Daoy (cell line): Measurements from ENCODE around the gene MYADML2. TPM values are rescaled to one million over a fixed set of nuclear protein-coding genes. Genes with fewer than 3 reads are reported as not detected.

Experiments used
- DNase-seq: peaks from one replicate; pipeline ENCODE4 v3.0.0-alpha.2; 2015; ENCODE audit warnings: low read depth
- total RNA-seq: library from RNA; depleted of rRNA; stranded (reverse); fragments of >200 nt; shearing (Covaris generic); gene quantifications from 2 replicates; pipeline ENCODE4 v1.2.3, GENCODE V29; 2014; rRNA removed

The MYADML2 gene
- total RNA-seq, 1 experiment from 2014 or later = not detected

DNA sequence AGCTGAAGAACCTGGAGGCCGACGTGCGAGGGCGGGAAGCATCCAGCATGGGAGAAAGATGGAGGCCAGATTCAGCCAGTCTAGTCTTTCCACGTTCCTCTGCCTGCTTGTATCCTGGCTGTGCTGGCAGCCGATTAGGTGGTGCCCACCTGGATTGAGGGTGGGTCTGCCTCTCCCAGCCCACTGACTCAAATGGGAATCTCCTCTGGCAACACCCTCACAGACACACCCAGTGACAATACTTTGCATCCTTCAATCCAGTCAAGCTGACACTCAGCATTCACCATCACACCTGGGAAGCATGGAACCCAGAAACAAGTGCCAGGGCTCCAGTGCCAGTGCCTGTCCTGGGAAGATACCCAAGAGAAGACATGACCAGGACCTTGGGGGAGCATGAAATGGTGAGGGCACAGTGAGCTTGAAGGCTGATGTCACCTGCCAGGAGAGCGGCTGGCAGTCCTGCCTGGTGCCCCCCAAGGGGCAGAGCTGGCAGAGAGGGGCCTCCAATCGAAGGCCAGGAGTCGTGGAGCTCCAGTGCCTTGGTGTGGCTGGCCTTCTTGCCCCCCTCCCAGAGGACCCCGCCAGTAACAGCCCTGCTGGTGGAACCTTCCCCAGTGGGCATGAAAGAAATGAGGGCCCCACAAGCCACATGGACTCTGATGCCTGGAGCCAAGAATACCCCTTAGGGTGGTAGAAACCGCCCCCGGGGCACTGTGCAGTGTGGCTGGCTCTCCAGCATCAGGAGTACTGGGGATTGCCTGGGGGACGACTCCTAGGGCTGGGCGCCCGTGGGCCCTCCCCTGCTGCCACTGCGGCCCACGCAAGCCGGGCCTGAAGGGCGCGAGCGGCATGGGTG, 45.6 kb downstream of the MYADML2 start:
- DNase-seq = no peak

DNA sequence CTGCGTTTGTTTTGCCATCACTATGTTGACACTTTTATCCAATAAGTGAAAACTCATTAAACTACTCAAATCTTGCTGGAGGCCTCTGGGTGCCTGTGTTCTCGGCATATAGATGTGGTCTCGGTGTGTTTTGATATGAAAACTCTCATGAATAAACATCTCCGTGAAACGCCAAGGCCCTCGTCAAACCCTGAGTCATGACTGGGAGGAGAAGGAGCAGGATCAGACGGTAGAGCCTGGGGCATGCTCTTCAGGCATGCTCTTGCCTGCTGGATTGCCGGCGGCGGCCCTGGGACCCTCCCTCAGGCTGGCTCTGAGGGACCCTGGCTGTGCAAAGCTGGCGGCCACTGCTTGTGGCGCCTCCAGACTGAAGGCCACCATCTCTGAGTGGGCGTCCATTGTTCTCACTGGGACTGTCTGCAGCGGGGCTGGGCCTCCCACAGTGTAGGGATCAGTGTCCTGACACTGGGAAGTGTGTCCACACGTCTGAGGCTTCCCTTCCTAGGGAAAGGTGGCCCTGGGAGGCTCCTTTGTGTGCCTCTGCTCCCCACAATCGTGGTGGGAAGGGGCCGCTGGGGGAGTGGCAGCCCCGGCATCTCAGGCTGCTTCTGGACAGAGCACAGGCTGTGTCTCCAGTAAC, 46.7 kb downstream of the MYADML2 start:
- no peak for DNase-seq

GRCh38 chr17:81899514-81900166, 47.4 kb downstream of the MYADML2 start:
- no peak for DNase-seq

- no peak for DNase-seq
These were observed 48.1 kb downstream of the MYADML2 start for GRCh38 chr17:81898885-81899284.

DNA sequence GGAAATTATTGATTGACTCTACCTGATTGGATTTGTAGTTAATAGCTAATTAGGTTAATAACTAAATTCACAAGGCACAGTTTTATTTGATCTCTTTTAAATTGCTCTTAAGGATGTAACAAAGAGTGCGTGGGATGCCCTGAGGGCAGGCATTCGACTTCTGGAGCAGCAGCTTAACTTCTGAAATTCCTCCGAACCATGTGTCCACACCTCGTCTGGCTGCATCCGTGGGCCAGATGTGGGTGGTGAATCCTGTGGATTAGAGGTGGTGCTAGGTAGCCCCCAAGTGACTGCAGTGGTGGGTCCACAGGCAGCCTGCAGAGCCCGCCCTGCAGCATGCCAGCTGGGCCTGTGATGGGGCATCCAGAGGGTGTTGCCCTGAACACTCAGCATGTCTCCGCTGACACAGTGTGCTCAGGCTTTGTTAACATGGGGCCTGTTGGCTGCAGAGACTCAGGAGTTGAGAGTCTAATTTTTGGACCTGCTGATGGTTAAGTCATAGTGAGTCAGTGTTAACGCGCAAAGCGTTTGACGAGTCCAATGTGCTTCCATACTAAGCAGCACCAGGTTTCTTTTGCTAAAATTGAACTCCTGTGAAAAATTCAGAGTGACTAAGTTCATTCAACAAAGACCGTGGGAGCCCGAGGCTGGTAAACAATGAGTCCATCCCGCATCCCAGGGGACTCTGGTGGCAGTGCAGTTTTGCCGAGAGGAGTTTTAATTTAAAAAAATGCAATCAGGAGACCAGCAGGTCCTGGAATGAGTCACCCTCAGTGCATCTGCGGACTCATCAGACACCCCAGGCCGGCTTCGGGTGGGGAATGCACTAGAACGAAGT, 48.8 kb downstream of the MYADML2 start:
- DNase-seq = peak; percentile 94

- DNase-seq = no peak
These were observed 51.6 kb downstream of the MYADML2 start for GRCh38 chr17:81895400-81895799.

DNA sequence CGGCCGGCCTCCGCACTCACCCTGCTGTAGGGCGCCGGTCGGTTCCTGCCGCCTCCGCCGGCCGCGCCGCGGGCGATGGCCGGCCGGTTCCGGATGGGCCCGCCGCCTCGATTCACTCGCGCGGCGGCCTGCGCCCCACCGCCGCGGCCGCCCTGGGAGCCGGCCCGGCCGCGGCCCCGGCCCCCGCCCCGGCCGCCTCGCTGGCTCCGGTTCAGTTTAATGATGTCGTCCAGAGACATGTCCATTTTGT, 55.8 kb downstream of the MYADML2 start:
- no peak for DNase-seq

DNA sequence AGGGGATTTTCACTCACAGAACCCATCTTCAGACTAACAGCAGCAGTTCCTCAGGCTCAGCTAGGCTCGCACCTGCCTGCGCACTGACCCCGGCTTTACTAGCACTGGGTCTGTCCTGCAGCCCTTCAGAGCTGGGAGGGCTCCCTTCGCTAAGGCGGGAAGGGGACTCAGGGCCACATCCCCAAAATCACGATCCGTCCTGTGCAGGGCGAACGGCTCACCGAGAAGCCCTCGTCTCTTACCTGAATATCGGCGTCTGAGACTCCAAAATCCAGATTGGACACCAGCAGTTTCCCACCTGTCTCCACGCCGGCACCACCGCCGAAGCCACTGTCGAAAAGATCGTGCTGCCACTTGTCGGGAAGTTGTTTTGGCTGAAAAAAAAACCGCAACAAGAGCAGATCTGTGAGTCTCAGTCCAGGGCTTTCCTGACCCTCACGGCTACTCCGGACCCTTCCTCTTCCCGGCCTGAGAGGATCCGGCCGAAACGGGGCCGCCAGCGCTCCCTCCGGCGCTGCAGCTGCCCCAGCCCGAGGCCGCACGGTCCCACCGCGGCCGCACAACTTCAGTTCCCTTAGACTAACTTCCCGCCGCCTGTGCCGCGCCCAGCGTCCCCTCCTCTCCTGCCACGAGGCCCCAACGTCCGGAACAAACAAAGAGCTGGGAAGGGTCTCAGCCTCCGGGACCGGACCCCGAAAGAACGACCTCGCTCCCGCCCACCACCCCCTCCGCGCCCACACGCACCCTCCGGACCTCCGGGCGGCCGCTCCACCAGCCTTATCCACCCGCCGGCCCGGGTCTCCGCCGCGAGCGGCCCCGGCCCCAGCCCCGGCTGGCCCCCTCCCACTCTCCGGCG, 56.4 kb downstream of the MYADML2 start:
- no peak for DNase-seq

Other genes starting within 250 kb of the MYADML2 start
- gene MRPL12, start 243.9 kb downstream of the MYADML2 start, total RNA-seq = 19.3 and 19.9 TPM in 2 replicates
- gene SLC25A10, start 234.9 kb downstream of the MYADML2 start, total RNA-seq = 43.6 and 52.2 TPM in 2 replicates
- gene GCGR, start 143.1 kb downstream of the MYADML2 start, total RNA-seq = not detected in 2 replicates
- gene MCRIP1, start 113.9 kb downstream of the MYADML2 start, total RNA-seq = 78.3 and 91.2 TPM in 2 replicates
- gene PPP1R27, start 112.2 kb downstream of the MYADML2 start, total RNA-seq = not detected in 2 replicates
- 1,181 and 1,293 TPM in 2 replicates for gene P4HB, start 86.7 kb downstream of the MYADML2 start, total RNA-seq
- gene ARHGDIA, start 75.9 kb downstream of the MYADML2 start, total RNA-seq = 138 and 216 TPM in 2 replicates
- 376 and 391 TPM in 2 replicates for gene ALYREF, start 55.6 kb downstream of the MYADML2 start, total RNA-seq
- 149 and 250 TPM in 2 replicates for gene ANAPC11, start 55.5 kb downstream of the MYADML2 start, total RNA-seq
- 0.21 and 0.97 TPM in 2 replicates for gene NPB, start 45.0 kb downstream of the MYADML2 start, total RNA-seq
- 17.9 and 34.9 TPM in 2 replicates for gene PCYT2, start 35.8 kb downstream of the MYADML2 start, total RNA-seq
- 30.5 and 40.5 TPM in 2 replicates for gene SIRT7, start 29.1 kb downstream of the MYADML2 start, total RNA-seq
- 17.2 and 20.9 TPM in 2 replicates for gene MAFG, start 19.5 kb downstream of the MYADML2 start, total RNA-seq
- 112 and 116 TPM in 2 replicates for gene PYCR1, start 9.9 kb downstream of the MYADML2 start, total RNA-seq
- gene NOTUM, start 14.0 kb upstream of the MYADML2 start, total RNA-seq = 0.11 and 0.51 TPM in 2 replicates
- gene ASPSCR1, start 30.4 kb upstream of the MYADML2 start, total RNA-seq = 41.3 and 43.5 TPM in 2 replicates
- gene CENPX, start 75.6 kb upstream of the MYADML2 start, total RNA-seq = 88.1 and 116 TPM in 2 replicates
- gene LRRC45, start 76.1 kb upstream of the MYADML2 start, total RNA-seq = 23.2 and 26.5 TPM in 2 replicates
- 9.3 and 16.9 TPM in 2 replicates for gene RAC3, start 84.4 kb upstream of the MYADML2 start, total RNA-seq
- gene DCXR, start 90.5 kb upstream of the MYADML2 start, total RNA-seq = 57.0 and 92.7 TPM in 2 replicates
- 18.8 and 20.2 TPM in 2 replicates for gene RFNG, start 104.6 kb upstream of the MYADML2 start, total RNA-seq
- 180 and 190 TPM in 2 replicates for gene GPS1, start 104.7 kb upstream of the MYADML2 start, total RNA-seq
- gene DUS1L, start 118.6 kb upstream of the MYADML2 start, total RNA-seq = 82.5 and 99.0 TPM in 2 replicates
- gene FASN, start 151.0 kb upstream of the MYADML2 start, total RNA-seq = 49.5 and 65.1 TPM in 2 replicates